T-helper 1 cell treated with Interleukin-12 subunit alpha and Interleukin-12 subunit beta and Interleukin-4 antibody, amounts not matched to agents 30 ng/mL and 1 ng/mL, for 36 hours (primary cell): Measurements from ENCODE around the gene TDRD7. TPM values are rescaled to one million over a fixed set of nuclear protein-coding genes. Genes with fewer than 3 reads are reported as not detected.
"Not testable (repeated sequence)": the region's sequence is repeated elsewhere in the genome, so short reads cannot be mapped to it uniquely, and the experiment has no call there.

Source experiments
- intact Hi-C: fragments of 100-400 bp; cut with micrococcal nuclease; formaldehyde crosslinking; loops from one replicate; pipeline ENCODE4 v1.15.1; 2024
- total RNA-seq: library from RNA; stranded (reverse); gene quantifications from 2 replicates; pipeline ENCODE4 v1.2.3, GENCODE V29; 2022

The TDRD7 gene
- total RNA-seq, 1 donor from 2014 or later: 16.6 TPM

- intact Hi-C loops: no loop called here
These were observed 61.8 kb downstream of the TDRD7 start for GRCh38 chr9:97473717-97474116.

- intact Hi-C loops: no loop called here
These were observed 62.6 kb downstream of the TDRD7 start for GRCh38 chr9:97474372-97474925.

GRCh38 chr9:97475059-97475458 is 63.2 kb downstream of the TDRD7 start:
- intact Hi-C loops: no loop called here

DNA sequence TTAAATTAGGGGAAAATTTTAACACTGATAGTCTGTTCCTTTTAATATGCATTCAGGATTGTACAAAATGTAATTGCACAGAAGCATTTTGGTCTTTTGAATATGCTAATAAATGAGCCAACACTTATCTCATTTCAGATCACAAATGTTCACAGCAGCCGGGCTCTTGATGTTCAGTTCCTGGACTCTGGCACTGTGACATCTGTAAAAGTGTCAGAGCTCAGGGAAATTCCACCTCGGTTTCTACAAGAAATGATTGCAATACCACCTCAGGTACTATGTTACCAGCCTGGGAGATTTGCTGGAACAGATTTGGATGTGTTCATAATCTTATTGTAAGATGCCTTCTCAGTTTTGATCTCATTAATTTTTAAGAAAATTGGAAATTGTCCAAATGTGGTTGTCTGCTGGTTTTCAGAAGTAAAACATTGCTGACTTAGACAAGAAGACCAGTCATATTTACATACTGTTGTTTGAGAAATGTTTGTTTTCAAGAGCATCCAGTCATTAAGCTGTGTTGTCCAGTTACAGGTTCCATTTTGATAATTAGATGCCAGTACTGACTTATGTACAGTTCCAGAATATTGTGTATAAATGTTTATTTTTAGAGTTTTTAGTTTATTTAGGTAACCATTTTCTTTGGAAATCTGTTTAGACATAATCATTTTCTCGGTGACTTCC is 66.5 kb downstream of the TDRD7 start:
- intact Hi-C loops: no loop called here

- intact Hi-C loops: no loop called here
These were observed 67.7 kb downstream of the TDRD7 start for GRCh38 chr9:97479496-97480159.

- intact Hi-C loops: no loop called here
These were observed 68.3 kb downstream of the TDRD7 start for GRCh38 chr9:97480174-97480573.

DNA sequence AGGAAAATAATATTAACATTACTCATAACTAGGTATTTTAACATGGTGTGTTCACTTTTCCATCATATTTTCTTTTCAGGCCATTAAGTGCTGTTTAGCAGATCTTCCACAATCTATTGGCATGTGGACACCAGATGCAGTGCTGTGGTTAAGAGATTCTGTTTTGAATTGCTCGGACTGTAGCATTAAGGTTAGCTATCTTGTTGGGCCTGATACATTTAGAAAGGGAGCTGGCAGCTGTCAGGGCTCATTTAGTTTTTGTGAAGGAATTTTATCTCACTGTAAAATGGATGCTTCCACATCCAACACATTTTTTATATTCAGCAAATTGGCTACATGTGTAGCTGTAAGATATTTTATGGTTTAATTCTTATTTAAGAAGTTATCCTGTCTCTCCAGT is 68.9 kb downstream of the TDRD7 start:
- intact Hi-C loops: no loop called here

GRCh38 chr9:97484134-97484533 is 72.2 kb downstream of the TDRD7 start:
- intact Hi-C loops: no loop called here

- intact Hi-C loops: no loop called here
These were observed 75.2 kb downstream of the TDRD7 start for GRCh38 chr9:97487107-97487506.

DNA sequence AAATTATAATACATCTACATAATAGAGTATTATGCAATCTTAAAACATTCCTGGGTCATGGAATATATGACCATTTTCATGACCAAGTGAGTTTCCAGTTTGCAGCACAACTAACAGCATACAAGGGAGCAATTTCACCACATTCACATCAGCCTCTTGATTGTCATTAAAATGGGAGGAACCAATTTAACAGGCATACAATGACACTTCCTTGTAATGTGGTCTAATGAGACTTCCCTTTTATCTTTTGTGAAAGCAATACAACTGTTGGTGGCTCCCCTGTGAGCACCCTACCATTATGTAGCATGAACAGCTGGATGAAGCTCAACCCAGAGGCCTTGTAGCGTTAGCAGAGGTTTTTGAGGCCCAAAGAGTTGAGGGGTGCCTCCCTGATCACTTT is 76.0 kb downstream of the TDRD7 start:
- intact Hi-C loops: no loop called here

DNA sequence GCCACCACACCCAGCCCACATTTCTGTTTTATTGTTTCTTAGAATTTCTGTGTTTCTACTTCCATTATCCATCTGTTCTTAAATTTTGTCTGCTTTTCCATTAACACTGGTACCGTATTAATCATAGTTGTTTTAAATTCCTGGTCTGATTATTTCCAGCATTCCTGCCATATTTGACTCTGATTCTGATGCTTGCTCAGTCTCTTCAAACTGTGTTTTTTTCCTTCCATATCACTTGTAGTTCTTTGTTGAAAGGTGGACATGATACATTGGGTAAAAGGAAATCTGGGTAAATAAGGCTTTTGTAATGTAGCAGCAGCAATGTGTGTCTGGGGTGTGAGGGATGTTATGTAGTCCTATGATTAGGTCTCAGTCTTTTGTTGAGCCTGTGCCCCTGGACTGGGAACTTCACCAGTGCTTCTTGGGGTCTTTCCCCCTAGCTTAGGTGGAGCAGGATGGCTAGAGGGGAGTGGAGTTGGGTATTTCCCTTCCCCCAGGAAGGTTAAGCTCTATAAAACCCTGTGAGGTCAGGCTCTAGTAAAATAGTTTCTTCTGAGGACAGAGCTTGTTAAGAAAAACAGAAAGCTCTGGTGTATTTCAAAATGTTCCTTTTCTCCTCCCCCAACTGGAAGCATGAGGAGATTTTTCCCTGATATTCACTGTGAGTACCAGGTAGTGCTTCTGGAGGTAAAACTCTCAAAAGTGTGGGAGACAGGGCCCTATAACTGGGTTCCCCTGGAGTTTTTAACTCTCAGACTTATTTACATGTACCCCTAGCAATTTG is 79.5 kb downstream of the TDRD7 start:
- intact Hi-C loops: no loop called here

DNA sequence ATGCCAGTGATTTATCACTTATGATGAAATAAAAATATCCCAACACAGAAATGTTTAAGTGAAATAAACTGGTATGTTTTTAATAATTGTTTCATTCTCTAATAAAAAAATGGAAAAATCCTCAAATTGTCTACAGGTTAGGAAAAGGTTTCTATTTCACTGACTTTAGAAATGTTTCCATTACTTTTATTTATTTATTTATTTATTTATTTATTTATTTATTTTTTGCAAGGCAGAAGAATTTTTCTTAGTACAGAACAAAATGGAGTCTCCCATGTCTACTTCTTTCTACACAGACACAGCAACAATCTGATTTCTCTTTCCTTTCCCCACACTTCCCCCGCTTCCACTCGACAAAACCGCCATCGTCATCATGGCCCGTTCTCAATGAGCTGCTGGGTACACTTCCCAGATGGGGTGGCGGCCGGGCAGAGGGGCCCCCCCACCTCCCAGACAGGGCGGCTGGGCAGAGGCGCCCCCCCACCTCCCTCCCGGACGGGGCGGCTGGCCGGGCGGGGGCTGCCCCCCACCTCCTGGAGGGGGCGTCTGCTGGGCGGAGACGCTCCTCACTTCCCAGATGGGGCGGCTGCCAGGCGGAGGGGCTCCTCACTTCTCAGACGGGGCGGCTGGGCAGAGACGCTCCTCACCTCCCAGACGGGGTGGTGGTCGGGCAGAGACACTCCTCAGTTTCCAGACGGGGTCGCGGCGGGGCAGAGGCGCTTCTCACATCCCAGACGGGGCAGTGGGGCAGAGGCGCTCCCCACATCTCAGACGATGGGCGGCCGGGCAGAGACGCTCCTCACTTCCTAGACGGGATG is 85.9 kb downstream of the TDRD7 start:
- intact Hi-C loops: not testable (repeated sequence)

- intact Hi-C loops: not testable (repeated sequence)
These were observed 87.0 kb downstream of the TDRD7 start for GRCh38 chr9:97498846-97499245.

DNA sequence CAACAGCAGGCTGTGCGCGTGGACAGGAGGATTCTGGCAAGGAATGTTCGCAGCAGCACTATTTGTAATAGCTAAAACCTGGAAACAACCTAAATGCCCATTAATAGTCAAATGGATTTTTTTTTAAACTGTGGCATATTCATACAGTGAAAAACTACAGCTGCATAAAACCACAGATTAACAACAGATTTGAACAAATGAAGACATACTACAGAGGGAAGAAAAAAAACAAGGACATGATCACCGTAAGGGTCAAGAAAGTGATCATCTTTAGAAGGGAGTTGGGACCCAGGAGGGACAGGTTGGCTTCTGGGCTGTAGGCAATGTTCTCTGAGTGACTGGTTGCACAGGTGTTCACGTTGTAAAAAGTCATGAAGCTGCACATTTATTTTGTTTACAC is 88.4 kb downstream of the TDRD7 start:
- intact Hi-C loops: loop anchor here (5.0 kb wide), 2 partner anchors 57 to 103 kb away; no protein-coding TSS in a partner anchor

GRCh38 chr9:97500765-97501176 is 88.9 kb downstream of the TDRD7 start:
- intact Hi-C loops: loop anchor here (5.0 kb wide), 2 partner anchors 57 to 103 kb away; no protein-coding TSS in a partner anchor

DNA sequence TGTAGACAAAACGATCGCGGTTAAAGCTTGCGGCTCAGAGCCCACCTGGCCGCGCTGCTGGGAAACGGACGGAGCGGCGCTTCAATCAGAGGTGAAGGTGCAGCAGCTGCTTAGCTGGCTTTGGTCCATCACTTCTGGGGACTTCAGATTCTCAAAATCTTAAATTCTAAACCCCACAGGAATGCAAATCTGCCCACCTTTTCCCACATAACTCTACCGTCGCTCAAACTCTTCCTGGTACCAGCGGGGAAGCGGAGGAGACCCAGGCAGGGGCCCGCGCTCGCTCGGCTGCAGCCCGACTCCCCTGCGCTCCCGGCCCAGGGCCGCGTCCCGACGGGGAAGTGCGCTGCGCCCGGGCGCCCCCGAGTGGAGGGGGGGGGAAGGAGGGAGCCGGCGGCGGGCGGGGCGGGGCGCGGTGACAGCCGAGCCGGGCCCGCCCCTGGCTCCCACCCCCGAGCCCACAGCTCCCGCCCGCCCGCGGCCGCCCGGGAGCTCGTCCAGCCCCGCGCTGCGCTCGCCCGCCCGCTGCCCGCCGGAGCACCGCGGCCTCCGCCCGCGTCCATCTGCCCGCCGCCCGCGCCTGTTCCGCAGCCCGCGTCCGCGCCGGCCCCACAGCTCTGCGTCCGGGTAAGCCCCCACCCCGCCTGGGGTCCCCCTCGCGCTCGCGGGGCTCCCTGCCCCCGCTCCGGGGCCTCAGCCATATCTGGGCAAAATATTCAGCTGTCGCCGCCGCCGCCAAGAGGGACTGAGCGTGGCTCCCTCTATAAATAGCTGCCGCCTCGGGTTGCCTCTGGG is 89.5 kb downstream of the TDRD7 start, which contains the start of gene TMOD1:
TMOD1 (plus strand) TSS at position 490 of the 795 bp plus-strand sequence. CDS start 22,523 bp downstream, outside the sequence.
- intact Hi-C loops: loop anchor here (5.0 kb wide), 2 partner anchors 56 to 104 kb away; no protein-coding TSS in a partner anchor

DNA sequence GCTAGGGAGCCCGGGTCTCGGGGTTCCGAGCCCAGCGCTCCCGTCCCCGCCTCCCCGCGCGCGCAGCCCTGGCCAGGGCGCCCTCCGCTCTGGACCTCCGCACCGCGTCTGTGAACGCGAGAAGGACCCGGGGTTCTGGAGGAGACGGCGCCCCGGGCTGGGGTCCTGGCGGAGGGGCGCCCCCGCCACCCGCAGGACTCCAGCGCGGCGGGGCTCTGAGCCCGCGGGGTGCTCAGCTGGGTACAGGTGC is 90.0 kb downstream of the TDRD7 start:
- intact Hi-C loops: loop anchor here (1.0 to 5.0 kb wide), 3 partner anchors 55 to 105 kb away; partner anchors contain the start of gene TDRD7

DNA sequence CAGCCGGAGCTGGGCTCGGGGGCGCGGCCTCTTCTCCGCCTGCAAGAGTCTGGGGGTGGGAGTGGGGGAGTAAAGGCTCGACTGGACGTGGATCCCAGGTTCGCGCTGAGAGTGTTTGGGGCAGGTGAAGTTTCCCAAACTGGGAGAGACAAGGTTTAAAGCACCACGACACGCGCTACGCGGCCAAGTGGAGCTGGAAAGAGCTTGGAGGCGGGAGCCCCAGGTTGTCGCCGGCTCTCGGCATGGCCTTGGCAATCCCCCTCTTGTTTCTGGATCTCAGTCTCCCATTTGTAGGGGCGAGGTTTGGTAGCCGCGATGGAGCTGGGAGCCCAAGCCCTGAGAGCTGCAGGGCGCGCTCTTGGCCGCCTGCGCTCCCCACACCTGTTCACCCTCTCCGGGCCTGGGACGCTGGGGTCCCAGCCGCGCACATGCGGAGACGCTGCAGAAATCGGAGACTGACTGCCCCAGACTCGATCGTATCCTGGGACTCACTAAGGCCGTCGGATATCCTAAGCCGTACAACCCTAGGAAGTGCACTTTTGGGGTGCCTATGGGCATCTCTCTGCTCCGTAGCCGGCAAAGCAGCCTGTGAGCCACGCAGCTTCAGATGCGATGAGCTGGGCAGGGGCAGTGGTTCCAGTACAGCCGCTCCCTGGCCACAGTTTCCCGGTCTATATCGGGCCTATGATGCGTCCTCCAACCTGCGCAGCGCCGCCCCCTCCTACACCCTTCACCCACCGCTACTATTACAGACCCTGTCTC is 90.5 kb downstream of the TDRD7 start:
- intact Hi-C loops: loop anchor here (1.0 to 5.0 kb wide), 3 partner anchors 55 to 105 kb away; partner anchors contain the start of gene TDRD7
